B cell (primary cell): ENCODE data around the gene NLGN1.

Source experiments
- CTCF ChIP-seq: fragments of 200-600 bp; IDR thresholded peaks from one replicate; pipeline ENCODE4 v1.8.0; 2022; ENCODE audit warnings: antibody characterized with exemption, mild to moderate bottlenecking
- EZH2 ChIP-seq: IDR thresholded peaks from 2 replicates; pipeline ENCODE4 v1.6.1; 2012; ENCODE audit warnings: borderline replicate concordance, low read depth, mild to moderate bottlenecking, moderate library complexity, low read length; ENCODE audit not compliant: insufficient read depth, poor library complexity, severe bottlenecking

- TF ChIP-seq CTCF (no peak), EZH2 (no peak)
Observed at GRCh38 chr3:173479301-173479700, 81.8 kb downstream of the NLGN1 start.
